Endothelial cell of umbilical vein (primary cell): ENCODE data around the gene MAPK8IP3. TPM values are rescaled to one million over a fixed set of nuclear protein-coding genes. Genes with fewer than 3 reads are reported as not detected.

ENCODE experiments used
- BruUV-seq: library from RNA; stranded (reverse); fragments of 400-500 nt; replicated peaks from 2 replicates; lab custom pipeline; 2021; lab: Mats Ljungman, UMichigan
- CTCF ChIA-PET: fragments of 300-600, 350-600 bp; sonication (Branson Sonifier 250); formaldehyde crosslinking; loops from one replicate; lab custom pipeline; 2021; ENCODE audit warnings: antibody characterized with exemption, inconsistent platforms; lab: Charles Lee
- POLR2A ChIA-PET: fragments of 300-600, 350-600 bp; sonication (Branson Sonifier 250); formaldehyde crosslinking; loops from one replicate; lab custom pipeline; 2021; ENCODE audit warnings: antibody characterized with exemption, inconsistent platforms; lab: Charles Lee
- DNase-seq: peaks from one replicate; pipeline ENCODE4 v3.0.0-alpha.2; 2011; ENCODE audit warnings: low read depth, low spot score
- FAIRE-seq: peaks from 2 replicates; lab custom pipeline; 2011; peaks lifted over from hg19 to GRCh38; lab: Jason Lieb, UNC
- H2AFZ ChIP-seq: 2 replicates; pipeline ENCODE4 v1.6.0; 2012; ENCODE audit warnings: low read depth, low read length, control low read depth, inconsistent platforms
- H3K27ac ChIP-seq: 2 replicates; pipeline ENCODE4 v1.5.1; 2011; ENCODE audit warnings: low read depth, mild to moderate bottlenecking, control low read depth, low read length, moderate library complexity; ENCODE audit not compliant: insufficient read depth
- H3K27me3 ChIP-seq, 2 experiments: 2 replicates each; pipeline versions ENCODE4 v1.6.0 to v1.6.1; 2011; ENCODE audit warnings: low read length in 2 of 2, mixed read lengths in 1 of 2; ENCODE audit not compliant: control insufficient read depth in 2 of 2, insufficient read depth in 2 of 2
- H3K36me3 ChIP-seq, 2 experiments: 2 replicates in 1 of 2; 3 replicates in 1 of 2; pipeline ENCODE4 v1.5.1; 2011; ENCODE audit warnings: low read length in 2 of 2, mild to moderate bottlenecking in 1 of 2, moderate library complexity in 1 of 2; ENCODE audit not compliant: control insufficient read depth in 2 of 2, insufficient read depth in 2 of 2; ENCODE audit errors: extremely low read depth in 1 of 2
- H3K4me1 ChIP-seq: 3 replicates; pipeline ENCODE4 v1.5.1; 2011; ENCODE audit warnings: mild to moderate bottlenecking, low read length; ENCODE audit not compliant: control insufficient read depth, insufficient read depth; ENCODE audit errors: extremely low read depth
- H3K4me2 ChIP-seq: 2 replicates; pipeline ENCODE4 v1.6.1; 2011; ENCODE audit warnings: low read length, control low read depth, mixed read lengths; ENCODE audit not compliant: insufficient read depth
- H3K4me3 ChIP-seq, 3 experiments: fragments of 200-600 bp in 1 of 3; sonication (generic), shearing (Covaris generic) in 1 of 3; replicated peaks in 1 of 3; 2 replicates each; pipeline ENCODE4 v1.5.1; 2011 to 2016; ENCODE audit warnings: control low read depth in 3 of 3, low read length in 3 of 3, mild to moderate bottlenecking in 2 of 3, inconsistent platforms in 1 of 3, low read depth in 1 of 3, moderate library complexity in 1 of 3; ENCODE audit not compliant: insufficient read depth in 1 of 3
- H3K79me2 ChIP-seq: 2 replicates; pipeline ENCODE4 v1.6.0; 2012; ENCODE audit warnings: low read length, inconsistent platforms; ENCODE audit not compliant: control insufficient read depth, insufficient read depth
- H3K9ac ChIP-seq: replicated peaks from 2 replicates; pipeline ENCODE3; 2011; ENCODE audit warnings: low read length, control low read depth; ENCODE audit not compliant: insufficient read depth; ENCODE audit errors: extremely low read depth
- H3K9me1 ChIP-seq: replicated peaks from 3 replicates; pipeline ENCODE4 v1.6.0; 2011; ENCODE audit warnings: mild to moderate bottlenecking, low read length; ENCODE audit not compliant: control insufficient read depth, insufficient read depth; ENCODE audit errors: extremely low read depth
- H3K9me3 ChIP-seq: replicated peaks from 2 replicates; pipeline ENCODE4 v1.5.1; 2012; ENCODE audit warnings: low read length, inconsistent platforms; ENCODE audit not compliant: control insufficient read depth, insufficient read depth
- H4K20me1 ChIP-seq: replicated peaks from 2 replicates; pipeline ENCODE3; 2011; ENCODE audit warnings: mild to moderate bottlenecking, low read length; ENCODE audit not compliant: control insufficient read depth, insufficient read depth; ENCODE audit errors: extremely low read depth
- CTCF ChIP-seq, 2 donors: IDR thresholded peaks; 1 replicate in 1 of 2; 2 replicates in 1 of 2; pipeline ENCODE4 v1.5.1; 2011; ENCODE audit warnings: low read length in 2 of 2, mild to moderate bottlenecking in 2 of 2, moderate library complexity in 2 of 2, control low read depth in 1 of 2, inconsistent platforms in 1 of 2, low read depth in 1 of 2; ENCODE audit not compliant: insufficient read depth in 1 of 2; ENCODE audit errors: extremely low read depth in 1 of 2
- JUN ChIP-seq: IDR thresholded peaks from 2 replicates; pipeline ENCODE4 v1.6.1; 2011; ENCODE audit warnings: borderline replicate concordance, low read depth; ENCODE audit not compliant: insufficient read length, insufficient read depth
- dilution Hi-C: fragments of 300-500 bp; cut with MboI; formaldehyde crosslinking; loops from one replicate; pipeline ENCODE4 v1.15.0; 2019; ENCODE audit warnings: low sequenced_read_pairs; ENCODE audit not compliant: extremely low pct_ligation_motif_present
- intact Hi-C: fragments of 100-400 bp; cut with micrococcal nuclease; formaldehyde crosslinking; loops from one replicate; pipeline ENCODE4 v1.10.0; 2022
- polyA plus RNA-seq, 4 experiments: library from polyadenylated mRNA; depleted of rRNA in 3 of 4; stranded (reverse) in 3 of 4; unstranded in 1 of 4; fragments of >200 nt; gene quantifications; 2 replicates each; pipeline versions ENCODE4 v1.2.1 to v1.2.3, GENCODE V29; 2011 to 2012; ENCODE audit warnings: missing spikeins in 1 of 4
- total RNA-seq: library from RNA; stranded (reverse); gene quantifications from 2 replicates; pipeline ENCODE4 v1.2.3, GENCODE V29; 2021

The MAPK8IP3 gene
- total and polyA plus RNA-seq, 2 donors (not counting 3 experiments of a cell fraction or from before 2014, with no cell fraction given): 40.7 to 92.2 TPM

DNA sequence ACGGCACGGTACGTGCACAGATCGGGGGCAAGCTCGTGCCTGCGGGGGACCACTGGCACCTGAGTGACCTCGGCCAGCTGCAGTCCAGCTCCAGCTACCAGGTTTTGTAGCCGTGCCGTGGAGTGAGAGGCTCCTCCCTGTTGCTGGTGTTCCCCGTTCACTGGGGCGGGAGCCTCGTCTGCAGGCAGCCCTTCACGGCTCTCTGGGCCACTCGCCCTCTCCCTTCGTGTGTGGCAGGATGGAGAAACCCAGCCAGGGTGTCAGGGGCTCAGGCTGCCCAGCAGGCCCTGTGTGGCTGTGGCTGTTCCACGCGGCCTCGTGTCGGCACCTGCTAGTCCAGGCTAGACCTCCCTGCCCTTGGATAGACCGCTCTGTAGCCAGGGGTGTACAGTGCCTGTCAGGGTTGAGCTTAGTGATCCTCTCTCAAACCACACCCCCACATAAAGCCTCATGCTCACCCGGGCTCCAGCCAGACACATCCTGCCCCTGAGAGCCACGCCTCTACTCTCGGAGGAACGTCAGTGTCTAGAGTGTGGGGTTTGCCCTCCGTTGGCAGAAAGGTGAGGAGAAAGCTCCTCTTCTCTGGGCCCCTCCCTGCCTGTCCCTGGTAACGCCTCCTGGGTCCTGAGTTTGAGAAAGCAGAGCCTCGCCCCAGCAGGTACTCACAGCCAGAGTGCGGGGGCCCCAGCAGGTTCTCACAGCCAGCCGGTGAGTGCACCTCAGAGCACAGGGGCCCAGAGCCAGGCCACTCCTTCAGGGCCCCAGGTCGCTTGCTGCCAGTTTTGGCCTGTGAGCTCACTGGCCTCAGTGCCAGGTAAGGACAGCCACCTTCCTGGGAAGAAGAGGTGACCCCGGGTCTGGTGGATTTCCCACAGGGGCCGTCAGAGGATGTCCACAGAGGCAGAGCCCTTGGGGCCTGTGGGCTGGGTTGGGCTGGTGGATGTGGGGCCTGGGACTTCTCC lies 37.7 kb downstream of the MAPK8IP3 start:
- CTCF ChIA-PET: interaction anchor here (1.4 kb wide), 1 partner anchor 20 kb away, joined by 6 read pairs; no protein-coding TSS in a partner anchor
- intact Hi-C loops: no loop called here
- POLR2A ChIA-PET: no interaction called here

More for the DNA sequence above, 37.7 kb downstream of the MAPK8IP3 start:
- dilution Hi-C loops: no loop called here
- TF ChIP-seq JUN: no peak
- no peak for TF ChIP-seq CTCF (IDR thresholded peaks at IDR 0.05; ENCODE audit: extremely low read depth in 1 of 2, insufficient read depth in 1 of 2, low read depth in 1 of 2, low read length in 2 of 2)
- H3K9me3 ChIP-seq: no peaks in the 10 kb centered on the region
- H3K9ac ChIP-seq: no peak overlapping the region
- no peaks in the 10 kb centered on the region for H3K79me2 ChIP-seq
- H3K9me1 ChIP-seq: no peaks in the 10 kb centered on the region
- no peaks in the 10 kb centered on the region for H3K27me3 ChIP-seq
- peaks cover 3 to 38% of the 10 kb centered on the region in 2 experiments for H3K36me3 ChIP-seq
- no peak for FAIRE-seq
- no peaks in the 10 kb centered on the region for H4K20me1 ChIP-seq
- no peaks in the 10 kb centered on the region for H3K4me1 ChIP-seq
- no peak overlapping the region for H3K4me2 ChIP-seq
- BruUV-seq: TSS peak; percentile 13
- H2AFZ ChIP-seq: no peak overlapping the region
- no peak overlapping the region for H3K4me3 ChIP-seq
- DNase-seq: no peak
- H3K27ac ChIP-seq: no peak overlapping the region
